Activated CD4-positive, alpha-beta T cell treated with anti-CD3 and anti-CD28 coated beads, Interleukin-2, amount 50 U/mL, for 1 hour (primary cell): ENCODE results near the gene SGCD.

ENCODE experiments used
- DNase-seq: peaks from one replicate; pipeline ENCODE4 v3.0.0-alpha.2; 2020

Gene SGCD

DNA sequence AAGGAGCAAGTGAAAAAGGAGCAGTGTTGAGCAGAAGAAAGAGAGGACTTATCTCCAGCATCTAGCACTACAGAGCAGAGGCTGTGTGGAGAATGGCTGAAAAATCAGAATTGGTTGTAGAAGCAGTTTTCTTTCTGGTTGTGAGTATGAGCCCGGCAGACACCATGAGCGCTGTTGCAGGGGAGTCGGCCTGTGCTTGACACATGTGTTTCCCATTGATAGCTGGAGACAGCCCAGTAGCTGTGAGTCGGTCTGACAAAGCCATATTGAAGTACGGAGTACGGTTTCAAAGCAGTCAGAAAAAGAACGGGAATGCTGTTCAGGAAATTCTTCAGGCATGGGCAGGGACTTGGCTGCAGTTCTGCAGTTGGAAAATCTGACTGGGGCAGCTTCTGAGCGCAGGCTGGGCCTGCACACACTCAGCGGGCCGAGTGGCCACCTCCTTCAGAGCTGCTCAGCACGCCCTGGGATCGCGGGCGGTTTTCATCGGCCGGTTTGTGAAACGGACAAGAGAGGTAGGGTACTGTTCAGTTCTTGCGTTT lies at the start of gene SGCD:
SGCD (plus strand) TSS at position 447 of the 542 bp plus-strand sequence.
- no peak for DNase-seq

GRCh38 chr5:156277290-156277689 lies 49.7 kb upstream of the SGCD start:
- no peak for DNase-seq

DNA sequence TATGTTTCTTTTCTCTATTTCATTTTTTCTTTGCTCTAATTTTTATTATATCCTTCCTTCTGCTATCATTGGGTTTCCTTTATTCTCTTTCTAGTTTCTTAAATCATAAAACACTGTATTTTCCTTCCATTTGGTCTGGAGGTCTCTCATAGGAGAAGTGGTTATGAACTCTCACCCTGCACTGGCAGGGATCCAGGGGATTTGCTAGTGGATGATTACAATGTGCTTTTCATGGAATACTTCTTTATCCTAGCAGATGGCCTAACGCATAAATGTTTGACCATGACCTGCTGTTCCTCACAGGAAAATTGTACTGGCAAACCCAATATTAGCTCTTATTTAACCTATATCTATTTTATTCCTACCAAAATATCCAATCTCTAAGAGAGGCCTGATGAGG lies 31.5 kb upstream of the SGCD start:
- DNase-seq: no peak

- DNase-seq: no peak
Observed at GRCh38 chr5:156310115-156310514, 16.8 kb upstream of the SGCD start.

DNA sequence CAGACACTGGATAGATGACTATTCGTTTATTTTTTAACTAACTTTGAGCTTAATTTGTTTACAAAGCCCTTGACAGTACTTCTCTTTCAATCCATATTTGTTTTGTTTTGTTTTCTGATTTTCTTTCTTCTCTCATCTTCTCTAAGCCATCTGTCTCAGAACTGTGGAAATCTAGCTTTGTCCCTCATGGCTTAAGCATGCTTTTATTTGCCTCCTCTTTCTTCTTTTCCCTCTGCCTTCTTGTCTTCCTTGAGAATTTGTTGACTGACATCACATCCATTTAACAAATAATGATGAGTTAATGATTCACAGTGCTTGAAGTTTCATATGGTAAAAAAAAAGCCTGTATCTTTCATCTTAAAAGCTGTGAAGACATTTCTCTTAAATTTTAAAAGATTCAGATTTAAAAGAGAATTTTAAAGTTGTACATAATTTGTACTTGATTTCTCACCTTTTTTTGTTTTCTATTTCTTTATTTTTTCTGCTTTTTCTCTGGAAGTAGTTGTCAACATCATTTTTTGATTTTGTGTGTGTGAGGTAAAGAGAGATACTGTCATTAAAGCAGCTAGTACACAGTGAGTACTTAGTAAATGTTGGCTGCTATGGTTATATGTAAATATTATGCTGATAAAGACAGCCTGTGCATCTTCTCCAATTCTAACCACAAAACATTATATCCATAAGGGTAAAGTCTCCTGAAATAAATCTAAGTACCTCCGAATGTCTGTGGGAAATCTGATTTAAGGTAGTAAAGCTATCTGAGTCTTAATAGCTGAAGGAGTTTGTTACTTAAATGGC lies 13.9 kb upstream of the SGCD start:
- no peak for DNase-seq

GRCh38 chr5:156314416-156314815 lies 12.5 kb upstream of the SGCD start:
- DNase-seq: no peak

- no peak for DNase-seq
Observed at GRCh38 chr5:156322666-156323065, 4.3 kb upstream of the SGCD start.

DNA sequence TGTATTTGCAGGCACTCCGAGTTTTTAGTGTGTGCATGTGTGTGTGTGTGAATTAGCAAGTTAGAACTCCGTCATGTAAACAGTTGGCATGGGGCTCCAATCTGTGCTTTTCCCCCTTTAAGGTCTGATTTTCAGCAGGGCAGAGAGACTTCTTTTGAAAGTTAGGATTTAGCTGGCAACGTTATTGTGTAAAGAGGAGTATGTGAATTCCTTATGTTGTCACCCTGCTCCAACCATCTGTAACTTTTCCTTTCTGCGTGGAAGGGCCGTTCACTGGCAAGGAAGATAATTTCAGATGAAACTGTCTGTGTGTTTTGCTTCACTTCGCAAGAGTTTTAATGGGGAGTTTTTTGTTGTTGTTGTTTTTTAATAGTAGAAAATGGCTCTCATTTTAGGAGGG lies 332 bp downstream of the SGCD start:
- no peak for DNase-seq

DNA sequence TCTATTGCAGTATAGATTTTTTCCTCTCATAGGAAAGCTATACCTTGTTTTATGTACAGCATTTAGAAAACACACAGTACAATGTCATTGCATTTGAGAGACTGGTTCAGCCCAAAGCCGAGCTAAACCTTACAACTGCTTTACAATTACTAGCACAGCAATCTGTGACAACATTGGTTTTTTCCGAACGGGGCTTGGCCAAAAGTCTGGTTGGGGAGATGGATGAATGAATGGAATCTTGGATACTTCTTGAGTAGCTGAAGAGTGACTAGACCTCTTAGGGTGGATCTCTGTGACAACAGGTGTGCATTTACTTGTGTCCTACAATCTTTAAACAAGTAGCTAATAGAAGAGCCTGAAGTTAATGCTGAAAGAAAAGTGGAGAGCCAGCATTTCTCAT lies 1.2 kb downstream of the SGCD start:
- DNase-seq: no peak

- no peak for DNase-seq
Observed at GRCh38 chr5:156328766-156329165, 1.8 kb downstream of the SGCD start.

- DNase-seq: no peak
Observed at GRCh38 chr5:156329171-156329611, 2.2 kb downstream of the SGCD start.

GRCh38 chr5:156330141-156330870 lies 3.3 kb downstream of the SGCD start:
- no peak for DNase-seq

GRCh38 chr5:156331181-156331580 lies 4.2 kb downstream of the SGCD start:
- no peak for DNase-seq

GRCh38 chr5:156331845-156332244 lies 4.9 kb downstream of the SGCD start:
- no peak for DNase-seq

DNA sequence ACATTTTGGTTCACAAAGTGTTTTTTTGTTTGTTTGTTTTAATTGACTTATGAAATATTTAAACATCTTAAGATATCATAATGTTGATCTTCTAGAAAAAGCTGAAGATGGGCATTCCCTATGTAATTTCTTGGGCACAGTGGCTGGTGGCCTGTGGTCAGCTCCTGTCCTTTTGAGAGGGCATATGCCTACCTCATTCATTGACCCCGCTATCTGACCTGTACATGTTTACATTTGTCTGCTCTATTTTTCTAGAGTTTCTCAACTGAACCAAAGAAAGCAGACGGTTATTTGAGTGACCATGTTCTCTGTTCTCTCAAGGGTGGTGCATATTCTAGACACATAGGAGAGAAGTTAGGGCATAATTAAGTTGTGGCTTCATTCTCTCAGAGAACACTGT lies 5.3 kb downstream of the SGCD start:
- no peak for DNase-seq

- DNase-seq: no peak
Observed at GRCh38 chr5:156339139-156339841, 12.3 kb downstream of the SGCD start.

GRCh38 chr5:156340893-156341292 lies 13.9 kb downstream of the SGCD start:
- DNase-seq: no peak

GRCh38 chr5:156350256-156350655 lies 23.3 kb downstream of the SGCD start:
- DNase-seq: no peak

DNA sequence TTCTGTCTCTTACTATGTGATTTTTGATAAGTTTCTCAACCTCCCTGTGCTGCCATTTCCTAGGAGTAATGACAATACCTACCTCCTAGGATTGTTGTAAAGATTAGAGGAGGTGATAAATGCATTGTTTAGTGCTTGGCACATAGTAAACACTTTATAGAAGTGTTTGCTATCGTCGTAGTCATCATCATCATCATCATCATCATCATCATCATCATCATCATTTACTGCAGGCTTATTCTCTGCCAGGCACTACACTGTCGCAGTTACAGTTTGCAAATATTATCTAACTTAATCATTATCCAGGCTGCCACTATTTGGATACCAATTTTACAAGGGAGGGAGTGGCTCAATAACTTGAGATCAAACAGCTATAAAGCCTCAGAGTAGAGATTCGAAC lies 24.5 kb downstream of the SGCD start:
- no peak for DNase-seq

DNA sequence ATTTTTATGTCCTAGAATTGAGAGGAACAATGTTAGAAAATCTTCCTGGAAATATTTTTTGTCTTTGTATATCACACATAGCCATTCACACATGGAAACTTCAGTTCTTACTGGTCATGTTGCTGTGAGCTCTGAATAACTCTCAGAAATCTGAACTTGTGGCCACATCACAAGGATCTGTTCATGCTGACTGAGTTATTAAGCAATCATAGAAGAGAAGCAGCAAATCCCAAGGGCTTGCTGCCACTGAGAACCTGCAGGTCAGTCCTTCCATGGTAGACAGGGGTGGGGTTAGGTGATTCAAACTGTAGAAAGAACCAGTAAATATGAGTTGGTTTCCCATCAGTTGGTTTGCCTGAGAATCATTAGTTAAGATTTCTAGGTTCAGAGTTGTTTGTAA lies 27.6 kb downstream of the SGCD start:
- no peak for DNase-seq

DNA sequence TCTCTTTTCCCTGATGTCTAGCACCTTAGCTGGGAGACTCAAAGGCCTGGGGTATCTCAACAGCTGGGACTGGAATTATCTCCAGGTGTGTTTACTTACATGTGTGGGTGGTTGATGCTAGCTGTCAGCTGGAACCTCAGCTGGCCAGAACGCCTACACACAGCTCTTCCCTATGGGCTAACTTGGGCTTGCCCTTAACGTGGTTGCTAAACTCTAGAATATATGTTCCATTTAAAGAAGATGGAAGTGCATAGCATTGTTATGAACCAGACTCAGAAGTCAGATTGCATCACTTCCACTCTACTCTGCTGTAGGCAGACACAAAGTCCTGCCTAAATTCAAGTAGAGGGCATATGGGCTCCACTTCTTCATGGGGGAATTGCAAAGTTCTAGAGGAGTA lies 29.3 kb downstream of the SGCD start:
- DNase-seq: no peak

DNA sequence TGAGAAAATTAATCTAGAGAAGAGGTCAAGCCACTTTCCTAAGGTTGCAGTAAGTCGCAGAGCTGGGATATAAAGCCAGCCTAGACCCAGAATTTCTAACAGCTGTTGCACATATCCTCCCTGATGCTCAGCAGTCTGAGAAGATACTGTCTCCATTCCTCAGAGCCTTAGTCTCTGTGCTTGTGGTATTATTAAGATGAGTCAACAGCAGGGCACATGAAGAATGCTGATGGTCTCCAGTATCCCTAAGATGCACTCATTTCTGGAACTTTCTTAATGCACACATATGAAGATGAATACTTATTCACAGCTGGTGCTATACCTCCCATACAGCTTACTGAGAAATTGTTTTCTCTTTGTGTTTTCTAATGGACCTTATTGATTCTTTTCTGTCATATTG lies 32.5 kb downstream of the SGCD start:
- no peak for DNase-seq

DNA sequence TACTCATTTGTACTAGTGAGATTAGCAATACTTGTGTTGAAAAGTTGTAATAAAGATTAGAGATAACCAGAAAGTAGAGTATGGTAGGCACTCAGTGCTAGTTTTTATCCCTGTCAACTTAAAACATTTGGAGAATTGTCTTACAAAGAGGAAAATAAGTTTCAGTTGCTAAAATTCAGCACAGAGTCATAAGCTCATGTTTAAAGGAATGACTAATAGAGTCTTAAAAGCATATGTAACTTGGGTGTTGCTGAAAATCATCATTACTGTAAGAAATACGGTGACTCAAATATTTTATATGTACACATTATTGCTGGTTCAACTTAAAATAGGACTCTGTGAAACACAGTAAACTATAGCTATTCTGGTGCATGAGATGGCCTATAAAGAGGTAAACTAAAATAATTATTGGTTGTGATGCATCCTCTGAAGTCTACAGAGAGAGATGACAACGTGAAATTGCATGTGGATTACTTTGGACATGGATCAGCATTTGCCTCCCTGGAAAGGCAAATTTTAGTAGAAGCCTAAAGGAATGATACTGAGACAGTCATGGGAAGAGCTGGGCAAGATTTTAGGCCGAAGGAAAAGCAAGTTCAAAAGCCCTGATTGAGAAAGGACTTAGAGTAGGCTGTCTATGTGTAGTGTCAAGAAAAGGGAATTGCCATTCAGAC lies 34.6 kb downstream of the SGCD start:
- no peak for DNase-seq
